IPS DF 19.7 (cell line): Measurements from ENCODE around the gene ZMPSTE24.
"Not testable (repeated sequence)": the region's sequence is repeated elsewhere in the genome, so short reads cannot be mapped to it uniquely, and the experiment has no call there.

ENCODE experiments used
- DNase-seq: peaks from one replicate; pipeline ENCODE4 v3.0.0-alpha.2; 2013; ENCODE audit warnings: low read depth, low spot score

Gene ZMPSTE24

DNA sequence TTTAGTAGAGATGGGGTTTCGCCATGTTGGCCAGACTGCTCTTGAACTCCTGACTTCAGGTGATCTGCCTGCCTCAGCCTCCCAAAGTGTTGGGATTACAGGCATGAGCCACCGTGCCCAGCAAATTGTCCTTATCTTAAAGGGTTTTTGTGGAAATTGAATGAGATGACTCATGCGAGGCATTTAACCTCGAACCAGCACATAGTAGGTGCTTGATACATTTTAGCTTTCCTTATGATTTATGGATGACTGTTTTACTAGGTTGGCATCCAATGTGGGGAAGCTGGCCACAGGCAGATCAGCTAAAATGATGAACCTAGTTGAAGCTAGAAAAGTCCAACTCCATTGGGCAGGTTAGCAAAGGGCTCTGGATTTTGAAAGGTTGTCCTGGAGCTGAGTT is 60.4 kb downstream of the ZMPSTE24 start:
- DNase-seq = no peak

GRCh38 chr1:40318970-40319621 is 61.1 kb downstream of the ZMPSTE24 start:
- DNase-seq = no peak

- DNase-seq = not testable (repeated sequence)
Observed at GRCh38 chr1:40331403-40331802, 73.4 kb downstream of the ZMPSTE24 start.

GRCh38 chr1:40332695-40333094 is 74.7 kb downstream of the ZMPSTE24 start:
- DNase-seq = no peak

GRCh38 chr1:40337443-40337842 is 79.4 kb downstream of the ZMPSTE24 start:
- DNase-seq = no peak

DNA sequence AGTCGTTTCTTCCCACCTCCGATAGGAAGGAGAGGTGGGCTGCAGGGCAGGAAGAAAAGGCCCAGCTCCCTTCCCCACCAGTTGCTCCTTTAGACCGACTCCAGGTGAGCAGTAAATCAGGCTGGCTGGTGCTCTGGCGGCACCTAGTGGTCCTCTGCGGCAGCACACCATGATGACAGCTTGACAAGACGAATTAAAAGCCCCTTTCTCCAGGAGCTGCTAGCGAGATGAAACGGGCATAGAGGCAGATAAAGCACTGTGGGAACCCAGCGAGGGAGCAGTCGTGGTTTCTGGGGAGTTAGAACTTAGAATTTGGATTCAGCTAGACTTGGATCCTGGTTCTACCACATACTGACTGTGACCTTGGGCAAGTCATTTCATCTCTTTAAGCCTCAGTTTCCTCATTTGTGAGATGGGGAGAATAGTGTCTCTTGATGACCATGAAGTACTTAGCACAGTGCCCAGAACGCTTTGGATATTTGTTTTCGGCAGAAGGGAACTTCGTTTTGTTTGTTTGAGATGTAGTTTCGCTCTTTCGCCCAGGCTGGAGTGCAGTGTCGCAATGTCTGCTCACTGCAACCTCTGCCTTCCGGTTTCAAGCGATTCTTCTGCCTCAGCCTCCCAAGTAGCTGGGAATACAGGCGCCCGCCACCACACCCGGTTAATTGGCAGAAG is 80.8 kb downstream of the ZMPSTE24 start:
- peak; percentile 71 for DNase-seq

GRCh38 chr1:40339420-40340323 is 81.6 kb downstream of the ZMPSTE24 start:
- DNase-seq = no peak

GRCh38 chr1:40341491-40342380 is 83.7 kb downstream of the ZMPSTE24 start:
- DNase-seq = no peak

GRCh38 chr1:40342381-40342717 is 84.3 kb downstream of the ZMPSTE24 start:
- DNase-seq = not testable (repeated sequence)
